GM10266 (cell line): ENCODE results near the gene MCTS1.

ENCODE experiments used
- DNase-seq: peaks from one replicate; pipeline ENCODE4 v3.0.0; 2012; ENCODE audit errors: extremely low spot score
- CTCF ChIP-seq: IDR thresholded peaks from 2 replicates; pipeline ENCODE4 v1.5.1; 2012; ENCODE audit warnings: mild to moderate bottlenecking, low read depth; ENCODE audit not compliant: control insufficient read depth, insufficient read depth; ENCODE audit errors: missing control alignments

The MCTS1 gene

GRCh38 chrX:120575379-120576114 lies 28.4 kb upstream of the MCTS1 start:
- no peak for TF ChIP-seq CTCF
- no peak for DNase-seq

GRCh38 chrX:120585702-120586101 lies 18.2 kb upstream of the MCTS1 start:
- TF ChIP-seq CTCF: no peak

GRCh38 chrX:120604361-120604782 lies 471 bp downstream of the MCTS1 start:
- no peak for TF ChIP-seq CTCF
- peak; percentile 14 for DNase-seq

More at GRCh38 chrX:120585702-120586101, 18.2 kb upstream of the MCTS1 start:
- no peak for DNase-seq

- no peak for TF ChIP-seq CTCF
- no peak for DNase-seq
Measured at GRCh38 chrX:120612086-120612485, 8.2 kb downstream of the MCTS1 start.

GRCh38 chrX:120614816-120615215 lies 10.9 kb downstream of the MCTS1 start:
- TF ChIP-seq CTCF: no peak
- no peak for DNase-seq

- no peak for TF ChIP-seq CTCF
- no peak for DNase-seq
Measured at GRCh38 chrX:120617996-120618630, 14.2 kb downstream of the MCTS1 start.

GRCh38 chrX:120625371-120625770 lies 21.5 kb downstream of the MCTS1 start:
- DNase-seq: no peak
- no peak for TF ChIP-seq CTCF
